Epithelial cell of prostate (primary cell): ENCODE measurements around the gene SUPV3L1.

ENCODE experiments used
- DNase-seq: peaks from one replicate; pipeline ENCODE4 v3.0.0-alpha.2; 2011; ENCODE audit warnings: low read depth, low spot score
- H3K27ac ChIP-seq: fragments of 450-650 bp; 2 replicates; pipeline ENCODE4 v1.5.1; 2017; ENCODE audit warnings: mild to moderate bottlenecking

Gene SUPV3L1

GRCh38 chr10:69226919-69227450 is 47.0 kb downstream of the SUPV3L1 start:
- no peak overlapping the region for H3K27ac ChIP-seq
- no peak for DNase-seq

GRCh38 chr10:69228151-69228550 is 48.1 kb downstream of the SUPV3L1 start:
- no peak overlapping the region for H3K27ac ChIP-seq
- DNase-seq = no peak

GRCh38 chr10:69229616-69229916 is 49.5 kb downstream of the SUPV3L1 start:
- H3K27ac ChIP-seq = no peak overlapping the region
- no peak for DNase-seq

- H3K27ac ChIP-seq = no peak overlapping the region
- DNase-seq = no peak
Measured at GRCh38 chr10:69230128-69230527, 50.1 kb downstream of the SUPV3L1 start.

GRCh38 chr10:69232252-69232651 is 52.2 kb downstream of the SUPV3L1 start:
- peak overlapping the region; percentile 44 for H3K27ac ChIP-seq
- peak; percentile 56 for DNase-seq

- no peak for DNase-seq
- H3K27ac ChIP-seq = peak overlapping the region; percentile 44
Measured at GRCh38 chr10:69232736-69233480, 52.9 kb downstream of the SUPV3L1 start.

GRCh38 chr10:69234447-69234846 is 54.4 kb downstream of the SUPV3L1 start:
- no peak for DNase-seq
- no peak overlapping the region for H3K27ac ChIP-seq

GRCh38 chr10:69237528-69238159 is 57.6 kb downstream of the SUPV3L1 start:
- no peak overlapping the region for H3K27ac ChIP-seq
- no peak for DNase-seq

- DNase-seq = no peak
- no peak overlapping the region for H3K27ac ChIP-seq
Measured at GRCh38 chr10:69239136-69239535, 59.1 kb downstream of the SUPV3L1 start.

GRCh38 chr10:69239816-69240434 is 59.9 kb downstream of the SUPV3L1 start:
- no peak for DNase-seq
- H3K27ac ChIP-seq = no peak overlapping the region

GRCh38 chr10:69240455-69240854 is 60.4 kb downstream of the SUPV3L1 start:
- no peak for DNase-seq
- H3K27ac ChIP-seq = no peak overlapping the region

GRCh38 chr10:69241575-69241974 is 61.5 kb downstream of the SUPV3L1 start:
- DNase-seq = no peak
- no peak overlapping the region for H3K27ac ChIP-seq

GRCh38 chr10:69242040-69242851 is 62.2 kb downstream of the SUPV3L1 start:
- DNase-seq = no peak
- no peak overlapping the region for H3K27ac ChIP-seq

- H3K27ac ChIP-seq = no peak overlapping the region
- no peak for DNase-seq
Measured at GRCh38 chr10:69242852-69243212, 62.8 kb downstream of the SUPV3L1 start.

- H3K27ac ChIP-seq = no peak overlapping the region
Measured at GRCh38 chr10:69243817-69244216, 63.8 kb downstream of the SUPV3L1 start.

GRCh38 chr10:69246036-69246435 is 66.0 kb downstream of the SUPV3L1 start:
- no peak for DNase-seq
- H3K27ac ChIP-seq = no peak overlapping the region

More at GRCh38 chr10:69243817-69244216, 63.8 kb downstream of the SUPV3L1 start:
- DNase-seq = no peak

- no peak overlapping the region for H3K27ac ChIP-seq
Measured at GRCh38 chr10:69246581-69247312, 66.7 kb downstream of the SUPV3L1 start.

GRCh38 chr10:69247313-69247710 is 67.3 kb downstream of the SUPV3L1 start:
- no peak overlapping the region for H3K27ac ChIP-seq
- no peak for DNase-seq

More at GRCh38 chr10:69246581-69247312, 66.7 kb downstream of the SUPV3L1 start:
- no peak for DNase-seq

- no peak overlapping the region for H3K27ac ChIP-seq
- no peak for DNase-seq
Measured at GRCh38 chr10:69248117-69248730, 68.2 kb downstream of the SUPV3L1 start.
